ENCODE data around the gene MAB21L4. TPM values are rescaled to one million over a fixed set of nuclear protein-coding genes. Genes with fewer than 3 reads are reported as not detected.

The MAB21L4 gene
- total RNA-seq, 1 donor from 2014 or later, result not detected

- intact Hi-C loops (cut with DNase I), result loop anchor here (10.0 kb wide), 1 partner anchor 79 kb away; the partner anchor contains the start of gene SNED1
- no peak for ATAC-seq
- peak; percentile 63 for DNase-seq (ENCODE audit: low spot score)
Measured at GRCh38 chr2:240915526-240916341, 19.8 kb upstream of the MAB21L4 start.

GRCh38 chr2:240914645-240915525 is 18.9 kb upstream of the MAB21L4 start:
- ATAC-seq (peak; percentile 27), DNase-seq (ENCODE audit: low spot score) (no peak)
- intact Hi-C loops (cut with DNase I), result loop anchor here (10.0 kb wide), 1 partner anchor 80 kb away; the partner anchor contains the start of gene SNED1

- ATAC-seq (peak; percentile 78), DNase-seq (ENCODE audit: low spot score) (peak; percentile 90)
- intact Hi-C loops (cut with DNase I), result loop anchor here (10.0 kb wide), 1 partner anchor 81 kb away; the partner anchor contains the start of gene SNED1
Measured at GRCh38 chr2:240913810-240914644, 18.1 kb upstream of the MAB21L4 start.

GRCh38 chr2:240912878-240913809 is 17.2 kb upstream of the MAB21L4 start:
- intact Hi-C loops (cut with DNase I), result loop anchor here (10.0 kb wide), 1 partner anchor 82 kb away; the partner anchor contains the start of gene SNED1

GRCh38 chr2:240911641-240912265 is 15.8 kb upstream of the MAB21L4 start:
- DNase-seq (ENCODE audit: low spot score), result no peak
- ATAC-seq, result no peak
- intact Hi-C loops (cut with DNase I), result loop anchor here (10.0 kb wide), 1 partner anchor 83 kb away; the partner anchor contains the start of gene SNED1

More at GRCh38 chr2:240912878-240913809, 17.2 kb upstream of the MAB21L4 start:
- DNase-seq (ENCODE audit: low spot score), result no peak
- ATAC-seq, result no peak

GRCh38 chr2:240909216-240909974 is 13.4 kb upstream of the MAB21L4 start:
- ATAC-seq, result no peak
- intact Hi-C loops (cut with DNase I), result no loop called here
- DNase-seq (ENCODE audit: low spot score), result no peak

GRCh38 chr2:240906911-240907590 is 11.1 kb upstream of the MAB21L4 start:
- intact Hi-C loops (cut with DNase I), result no loop called here
- no peak for ATAC-seq
- DNase-seq (ENCODE audit: low spot score), result no peak

- intact Hi-C loops (cut with DNase I), result no loop called here
- DNase-seq (ENCODE audit: low spot score) (no peak), ATAC-seq (no peak)
Measured at GRCh38 chr2:240906141-240906910, 10.4 kb upstream of the MAB21L4 start, which contains the start of gene CROCC2. Gene CROCC2, plus strand, starts transcription at chr2:240906336. Its CDS starts 178 bp downstream, at chr2:240906514.

- DNase-seq (ENCODE audit: low spot score), result no peak
- intact Hi-C loops (cut with DNase I), result no loop called here
- ATAC-seq, result no peak
Measured at GRCh38 chr2:240905176-240905781, 9.3 kb upstream of the MAB21L4 start.

- peak; percentile 25 for ATAC-seq
- no peak for DNase-seq (ENCODE audit: low spot score)
- intact Hi-C loops (cut with DNase I), result no loop called here
Measured at GRCh38 chr2:240904216-240905175, 8.5 kb upstream of the MAB21L4 start.

GRCh38 chr2:240903191-240904060 is 7.5 kb upstream of the MAB21L4 start:
- DNase-seq (ENCODE audit: low spot score) (no peak), ATAC-seq (no peak)
- intact Hi-C loops (cut with DNase I), result no loop called here

- no peak for ATAC-seq
- intact Hi-C loops (cut with DNase I), result no loop called here
- DNase-seq (ENCODE audit: low spot score), result no peak
Measured at GRCh38 chr2:240902615-240903041, 6.7 kb upstream of the MAB21L4 start.

All from sciatic nerve (tissue), 2 donors.